ENCODE data around the gene USP44. TPM values are rescaled to one million over a fixed set of nuclear protein-coding genes. Genes with fewer than 3 reads are reported as not detected.

The USP44 gene
- total RNA-seq, 1 donor from 2014 or later: 0.41 TPM

- DNase-seq (ENCODE audit: extremely low read depth, low read depth, low spot score): no peak
These were observed 2.5 kb downstream of the USP44 start for GRCh38 chr12:95548539-95549391.

- DNase-seq (ENCODE audit: extremely low read depth, low read depth, low spot score): no peak
These were observed 3.2 kb downstream of the USP44 start for GRCh38 chr12:95548056-95548538.

- no peak for DNase-seq (ENCODE audit: extremely low read depth, low read depth, low spot score)
These were observed 3.7 kb downstream of the USP44 start for GRCh38 chr12:95547522-95548055.

- DNase-seq (ENCODE audit: extremely low read depth, low read depth, low spot score): no peak
These were observed 4.8 kb downstream of the USP44 start for GRCh38 chr12:95546491-95546813.

GRCh38 chr12:95545731-95546490 is 5.4 kb downstream of the USP44 start:
- DNase-seq (ENCODE audit: extremely low read depth, low read depth, low spot score): no peak

- DNase-seq (ENCODE audit: extremely low read depth, low read depth, low spot score): no peak
These were observed 6.0 kb downstream of the USP44 start for GRCh38 chr12:95545303-95545702.

GRCh38 chr12:95544756-95545155 is 6.5 kb downstream of the USP44 start:
- no peak for DNase-seq (ENCODE audit: extremely low read depth, low read depth, low spot score)

- no peak for DNase-seq (ENCODE audit: extremely low read depth, low read depth, low spot score)
These were observed 8.0 kb downstream of the USP44 start for GRCh38 chr12:95543305-95543704.

GRCh38 chr12:95541436-95541835 is 9.8 kb downstream of the USP44 start:
- DNase-seq (ENCODE audit: extremely low read depth, low read depth, low spot score): no peak

GRCh38 chr12:95538656-95539055 is 12.6 kb downstream of the USP44 start:
- no peak for DNase-seq (ENCODE audit: extremely low read depth, low read depth, low spot score)

- DNase-seq (ENCODE audit: extremely low read depth, low read depth, low spot score): no peak
These were observed 13.3 kb downstream of the USP44 start for GRCh38 chr12:95538006-95538405.

- DNase-seq (ENCODE audit: extremely low read depth, low read depth, low spot score): no peak
These were observed 17.3 kb downstream of the USP44 start for GRCh38 chr12:95533985-95534384.

GRCh38 chr12:95532851-95533250 is 18.4 kb downstream of the USP44 start:
- no peak for DNase-seq (ENCODE audit: extremely low read depth, low read depth, low spot score)

GRCh38 chr12:95529693-95530225 is 21.5 kb downstream of the USP44 start:
- DNase-seq (ENCODE audit: extremely low read depth, low read depth, low spot score): no peak

GRCh38 chr12:95528431-95528830 is 22.8 kb downstream of the USP44 start:
- no peak for DNase-seq (ENCODE audit: extremely low read depth, low read depth, low spot score)

- DNase-seq (ENCODE audit: extremely low read depth, low read depth, low spot score): no peak
These were observed 28.6 kb downstream of the USP44 start for GRCh38 chr12:95522692-95523091.

GRCh38 chr12:95520816-95521215 is 30.5 kb downstream of the USP44 start:
- DNase-seq (ENCODE audit: extremely low read depth, low read depth, low spot score): no peak

GRCh38 chr12:95518944-95519343 is 32.3 kb downstream of the USP44 start:
- DNase-seq (ENCODE audit: extremely low read depth, low read depth, low spot score): no peak

GRCh38 chr12:95517246-95517645 is 34.0 kb downstream of the USP44 start:
- no peak for DNase-seq (ENCODE audit: extremely low read depth, low read depth, low spot score)

- no peak for DNase-seq (ENCODE audit: extremely low read depth, low read depth, low spot score)
These were observed 34.5 kb downstream of the USP44 start for GRCh38 chr12:95516757-95517156.

- no peak for DNase-seq (ENCODE audit: extremely low read depth, low read depth, low spot score)
These were observed 36.1 kb downstream of the USP44 start for GRCh38 chr12:95515197-95515596.
